HG02571 (cell line): ENCODE results near the gene DAAM1.
A peak's percentile ranks its signal among the peaks of the same experiment; 100 is the strongest.

Experiments
- ATAC-seq: cut with Tn5 transposase; IDR thresholded peaks from one replicate; pipeline ENCODE4 v1.9.1; 2021; ENCODE audit warnings: mild to moderate bottlenecking, moderate library complexity; ENCODE audit not compliant: unreplicated experiment

The DAAM1 gene

GRCh38 chr14:59311723-59312122 lies 123.3 kb downstream of the DAAM1 start:
- ATAC-seq, result no peak

- ATAC-seq, result peak; percentile 70
Observed at GRCh38 chr14:59313144-59313651, 124.7 kb downstream of the DAAM1 start.

DNA sequence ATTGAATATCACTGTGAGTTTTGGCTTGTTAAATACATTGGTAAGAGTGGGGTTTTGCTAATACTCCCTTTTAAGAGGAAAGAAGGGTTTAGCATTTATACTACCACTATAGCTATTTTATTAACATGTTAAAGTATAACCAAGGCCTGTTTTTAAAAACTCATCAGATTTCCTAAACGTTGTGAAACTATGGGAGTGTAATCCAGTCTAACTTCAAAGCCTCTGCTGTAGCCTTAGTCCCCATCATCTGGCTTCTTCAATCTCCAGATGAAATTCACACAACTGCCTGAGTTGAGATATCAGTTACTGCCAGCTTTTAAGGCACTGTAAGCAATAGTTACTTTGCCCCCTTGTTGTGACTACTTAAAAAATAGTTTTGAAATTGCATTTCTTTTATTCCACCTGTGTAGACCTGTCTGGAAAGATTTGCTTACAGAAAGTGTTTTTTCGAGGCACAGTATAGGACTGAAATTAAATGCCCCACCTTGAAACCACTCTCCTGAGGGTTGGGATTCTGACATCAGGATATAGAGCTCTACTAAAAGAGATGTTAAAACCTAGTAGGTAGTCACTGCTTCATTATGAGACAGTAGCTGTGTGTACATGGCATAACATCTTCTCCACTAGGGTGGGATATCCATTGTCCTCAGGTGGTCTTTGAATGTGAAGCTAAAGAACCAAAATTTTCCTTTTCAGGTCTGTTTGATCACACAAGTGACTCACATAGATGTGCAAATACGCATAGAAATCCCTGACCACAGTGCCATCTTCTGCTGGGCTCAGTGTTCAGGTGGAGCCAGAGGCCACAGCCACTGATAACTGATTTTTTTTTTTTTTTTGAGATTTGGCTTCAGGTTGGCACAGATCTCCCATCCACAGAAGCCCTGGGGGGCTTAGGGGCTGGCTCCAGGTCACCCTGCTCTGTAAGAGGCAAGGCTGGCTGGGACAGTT lies 125.5 kb downstream of the DAAM1 start:
- no peak for ATAC-seq

DNA sequence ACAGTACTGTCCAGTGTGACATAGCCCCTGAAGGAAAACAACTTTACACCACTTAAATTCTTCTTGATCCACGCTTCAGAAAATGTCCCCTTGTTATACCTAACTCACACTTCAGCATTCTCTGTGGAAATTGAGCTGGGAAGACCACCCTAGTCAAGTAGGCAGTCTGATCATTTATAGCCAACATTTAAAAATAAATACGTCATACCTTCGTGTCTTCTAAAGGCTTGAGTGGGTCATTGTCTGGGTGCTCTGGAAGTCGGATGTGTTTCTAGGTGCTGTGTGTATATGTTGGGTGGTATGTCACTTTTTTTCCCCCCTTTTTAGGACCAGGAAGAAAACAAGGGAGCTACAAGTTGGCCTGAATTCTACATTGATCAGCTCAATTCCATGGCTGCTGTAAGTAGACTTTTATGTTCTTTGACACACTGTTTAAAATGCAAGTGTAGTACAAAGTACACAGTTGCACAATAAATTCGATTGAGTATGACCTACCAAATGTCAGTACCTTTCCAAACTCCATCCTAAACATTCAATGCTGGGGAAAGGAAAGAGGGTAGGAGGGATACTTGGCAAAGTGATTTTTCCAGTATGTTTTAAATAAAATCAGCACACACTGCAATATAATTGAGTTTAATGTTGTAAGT lies 126.6 kb downstream of the DAAM1 start:
- ATAC-seq, result no peak

GRCh38 chr14:59316151-59316830 lies 127.8 kb downstream of the DAAM1 start:
- ATAC-seq, result no peak

DNA sequence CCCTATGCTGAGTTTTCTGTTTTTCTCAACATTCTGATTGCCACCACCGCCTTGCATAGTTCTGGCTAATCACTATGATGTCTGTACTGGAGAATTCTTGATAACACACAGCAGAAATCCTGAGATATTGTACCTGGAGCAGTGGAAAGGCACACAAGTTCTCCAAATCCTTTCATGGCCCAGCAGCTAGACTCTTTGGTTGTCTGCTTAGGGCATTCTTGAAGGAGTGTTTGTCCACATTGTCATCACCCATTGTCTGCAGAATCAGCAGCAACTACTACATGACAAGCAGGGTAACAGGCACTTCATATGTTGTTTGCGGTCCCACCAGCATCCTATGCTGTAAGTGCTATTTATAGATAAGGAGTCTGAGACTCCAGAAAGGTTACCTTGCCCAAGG lies 128.9 kb downstream of the DAAM1 start:
- ATAC-seq, result no peak

DNA sequence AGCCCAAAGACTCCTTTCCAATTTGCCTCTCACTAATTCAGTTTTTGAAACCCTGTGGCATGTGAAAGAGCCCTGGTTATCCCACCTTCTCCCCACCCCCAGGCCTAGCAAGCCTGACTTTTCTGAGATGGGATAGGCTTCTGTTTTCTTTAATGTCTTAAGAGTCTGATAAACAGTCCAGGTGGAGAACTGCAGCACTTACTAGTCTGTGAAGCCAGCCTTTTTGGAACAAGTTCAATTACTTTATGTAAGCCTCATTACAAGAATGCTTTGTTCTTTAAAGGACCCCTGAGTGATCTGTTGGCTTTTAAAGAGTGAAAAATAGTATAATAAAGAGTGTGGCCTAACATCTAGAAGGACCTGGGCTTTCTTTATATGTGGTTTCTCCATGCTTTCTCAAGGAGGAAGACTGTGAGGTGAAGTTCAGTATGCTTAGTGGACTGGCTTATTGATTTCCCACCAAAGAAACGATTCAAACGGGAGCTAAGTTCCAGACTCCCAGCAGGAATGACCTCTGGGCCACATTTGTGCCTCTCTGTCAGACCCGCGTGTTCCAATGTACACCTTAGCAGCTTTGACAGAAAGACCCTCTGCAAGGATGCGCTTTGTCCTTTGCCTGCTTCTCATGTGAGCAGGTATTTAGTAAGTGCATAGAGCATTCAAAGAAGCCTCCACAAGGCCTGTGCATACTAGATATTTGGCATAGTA lies 129.5 kb downstream of the DAAM1 start:
- no peak for ATAC-seq

DNA sequence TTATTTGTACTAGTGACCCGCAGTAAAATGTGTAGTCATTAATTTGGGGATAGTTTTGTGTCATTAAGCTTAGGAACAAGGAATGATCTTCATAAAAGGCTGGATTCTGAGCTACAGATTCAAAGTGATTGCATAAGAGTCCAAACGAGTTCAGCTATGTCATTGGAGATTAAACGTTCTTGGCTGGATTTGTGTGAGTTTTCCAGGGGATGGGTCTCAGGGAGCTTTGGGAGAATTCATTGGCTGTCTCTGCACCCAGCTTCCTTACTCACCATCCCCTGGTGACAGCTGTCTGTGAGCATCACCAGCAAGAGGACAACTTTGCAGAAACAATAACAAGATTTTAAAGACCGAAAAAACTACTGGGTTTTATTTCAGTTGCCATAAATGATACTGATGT lies 130.4 kb downstream of the DAAM1 start:
- ATAC-seq, result no peak

- no peak for ATAC-seq
Observed at GRCh38 chr14:59320361-59320760, 131.9 kb downstream of the DAAM1 start.

DNA sequence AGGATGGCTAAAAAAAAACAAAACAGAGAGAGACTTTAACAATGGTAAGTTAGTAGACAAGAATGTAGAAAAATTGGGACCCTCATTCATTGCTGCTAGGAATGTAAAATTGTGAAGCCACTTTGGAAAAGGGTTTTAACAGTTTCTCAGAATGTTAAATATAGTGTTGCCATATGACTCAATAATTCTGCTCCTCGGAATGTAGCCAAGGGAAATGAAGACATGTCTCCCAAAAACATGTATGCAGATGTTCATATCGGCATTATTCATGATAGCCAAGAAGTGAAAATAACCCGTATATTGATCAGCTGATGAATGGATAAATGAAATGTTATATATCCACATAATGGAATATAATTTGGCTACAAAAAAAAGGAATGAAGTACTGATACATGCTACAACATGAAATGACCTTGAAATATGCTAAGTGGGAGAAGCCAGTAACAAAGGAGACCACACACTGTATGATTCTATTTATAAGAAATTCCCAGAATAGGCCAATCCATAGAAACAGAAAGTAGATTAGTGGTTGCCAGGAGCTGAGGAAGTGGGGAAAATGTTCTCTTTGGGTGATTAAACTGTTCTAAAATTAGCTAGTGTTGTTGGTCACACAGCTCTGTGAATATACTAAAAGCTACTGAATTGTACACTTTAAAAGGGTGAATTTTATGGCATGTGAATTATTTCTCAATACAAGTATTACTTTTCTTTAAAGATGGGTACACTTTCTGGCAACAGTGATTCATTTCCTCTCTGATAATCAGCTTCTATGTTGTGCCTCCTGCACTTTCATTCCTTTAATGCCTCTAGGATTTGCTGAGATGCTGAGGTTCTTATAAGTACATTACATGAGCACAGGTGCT lies 132.5 kb downstream of the DAAM1 start:
- ATAC-seq, result no peak

DNA sequence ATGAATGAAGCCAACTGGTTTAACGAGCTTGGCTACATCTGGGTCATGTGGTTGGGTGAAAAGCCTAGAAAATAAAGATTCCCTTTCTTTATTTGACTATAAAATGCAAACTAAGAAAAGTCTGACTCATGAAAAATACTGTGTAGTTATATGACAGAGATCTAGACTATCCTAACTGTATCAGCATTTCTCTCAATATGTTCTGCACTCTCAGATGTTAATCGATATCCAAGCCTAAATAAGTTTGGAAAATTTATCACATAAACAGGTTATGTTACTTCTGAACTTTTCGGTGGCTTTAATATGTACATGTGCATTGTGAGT lies 133.1 kb downstream of the DAAM1 start:
- ATAC-seq, result no peak

DNA sequence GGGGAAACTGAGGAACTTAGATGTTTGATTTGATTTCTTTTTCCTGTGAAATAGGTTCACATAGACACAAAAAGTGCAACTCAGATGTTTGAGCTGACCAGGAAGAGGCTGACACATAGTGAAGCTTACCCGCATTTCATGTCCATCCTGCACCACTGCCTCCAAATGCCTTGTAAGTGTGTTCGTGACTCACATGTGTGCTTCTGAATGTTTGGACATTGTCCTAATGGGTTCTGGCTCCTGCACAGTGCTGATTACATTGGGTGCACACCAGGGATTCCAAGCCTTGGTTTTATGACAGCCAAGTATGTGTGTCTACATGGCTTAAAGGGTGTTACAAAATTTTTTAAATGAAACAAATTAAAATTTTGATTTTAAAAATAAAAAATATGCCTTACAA lies 137.4 kb downstream of the DAAM1 start:
- no peak for ATAC-seq

DNA sequence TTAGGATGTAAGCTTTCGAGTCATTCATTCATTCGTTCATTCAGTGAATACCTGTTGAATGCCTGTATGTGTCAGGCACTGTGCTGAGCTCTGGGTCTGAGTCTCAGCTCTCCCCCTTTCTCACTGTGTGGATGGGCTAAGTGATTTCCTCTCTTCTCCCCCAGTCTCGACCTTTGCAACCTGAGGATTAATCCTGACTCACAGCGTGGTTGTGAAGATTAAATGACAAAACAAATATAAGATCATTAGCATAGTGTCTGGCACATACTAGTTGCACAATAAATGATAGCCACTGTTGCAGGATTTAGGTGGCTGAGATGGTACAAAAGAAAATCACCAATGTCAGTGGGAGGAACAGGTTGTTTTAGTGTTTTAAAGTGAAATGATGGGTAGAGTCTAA lies 140.0 kb downstream of the DAAM1 start:
- no peak for ATAC-seq

DNA sequence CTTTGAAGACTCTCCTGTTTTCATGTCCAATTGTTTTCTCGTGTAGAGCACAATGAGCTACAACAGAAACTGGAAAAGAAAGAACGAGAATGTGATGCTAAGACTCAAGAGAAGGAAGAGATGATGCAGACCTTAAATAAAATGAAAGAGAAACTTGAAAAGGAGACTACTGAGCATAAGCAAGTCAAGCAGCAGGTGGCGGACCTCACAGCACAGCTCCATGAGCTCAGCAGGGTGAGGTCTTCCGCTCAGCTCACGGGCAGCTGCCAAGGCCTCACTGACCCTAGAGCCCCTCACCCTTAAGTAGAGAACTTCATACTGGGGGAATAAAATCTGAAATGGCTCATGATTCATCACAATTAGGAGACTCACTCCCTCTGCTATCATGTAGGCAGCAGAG lies 142.0 kb downstream of the DAAM1 start:
- ATAC-seq, result peak; percentile 89

DNA sequence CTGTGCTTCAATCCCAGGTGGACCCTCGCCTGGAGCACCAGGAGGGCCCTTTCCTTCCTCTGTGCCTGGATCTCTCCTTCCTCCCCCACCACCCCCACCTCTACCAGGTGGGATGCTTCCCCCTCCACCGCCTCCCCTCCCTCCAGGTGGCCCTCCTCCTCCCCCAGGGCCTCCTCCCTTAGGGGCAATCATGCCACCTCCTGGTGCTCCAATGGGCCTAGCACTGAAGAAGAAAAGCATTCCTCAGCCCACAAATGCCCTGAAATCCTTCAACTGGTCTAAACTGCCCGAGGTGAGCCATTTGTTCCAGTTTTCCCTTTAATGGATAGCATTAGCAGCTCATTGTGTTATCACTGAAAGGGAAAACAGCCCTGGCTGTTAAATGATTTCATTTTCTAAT lies 142.8 kb downstream of the DAAM1 start:
- no peak for ATAC-seq

GRCh38 chr14:59332727-59333126 lies 144.3 kb downstream of the DAAM1 start:
- no peak for ATAC-seq

GRCh38 chr14:59333235-59333634 lies 144.8 kb downstream of the DAAM1 start:
- no peak for ATAC-seq

GRCh38 chr14:59333668-59334067 lies 145.2 kb downstream of the DAAM1 start:
- ATAC-seq, result no peak

DNA sequence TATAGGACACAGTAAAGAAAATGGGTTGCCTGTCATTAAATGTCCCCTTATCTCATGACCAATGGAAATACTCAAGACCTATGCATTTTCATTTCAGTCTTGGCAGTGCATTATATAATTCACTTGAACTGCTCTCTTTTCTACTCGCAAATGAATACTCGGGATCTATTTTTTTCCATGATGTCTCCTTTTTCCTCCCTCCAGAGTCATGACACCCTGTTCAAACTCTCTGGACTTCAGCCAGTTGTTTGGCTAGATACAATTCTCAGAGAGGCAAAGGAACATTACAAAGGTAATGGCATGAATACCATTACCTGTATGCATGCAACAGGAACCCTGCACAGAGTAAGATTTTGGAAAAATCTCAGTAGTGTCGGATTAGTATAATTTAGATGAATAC lies 145.8 kb downstream of the DAAM1 start:
- ATAC-seq, result no peak

DNA sequence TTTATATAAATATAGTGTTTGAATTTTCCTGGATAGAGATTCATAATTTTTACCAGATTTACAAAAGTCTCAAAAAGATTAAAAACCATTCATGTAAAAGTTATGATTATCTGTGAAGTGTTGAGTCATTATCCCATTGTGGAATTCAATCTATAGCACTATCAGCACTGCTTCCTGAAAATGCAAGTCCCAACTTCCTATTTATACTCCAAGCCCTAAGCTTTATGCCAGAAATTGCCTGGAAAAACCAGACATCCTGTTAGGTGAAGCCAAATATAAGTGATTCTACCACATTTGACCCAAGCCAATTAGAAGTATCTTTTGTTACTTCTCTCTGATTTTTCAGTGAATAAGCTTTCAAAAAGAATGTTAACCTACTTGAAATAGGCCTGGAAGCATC lies 147.6 kb downstream of the DAAM1 start:
- no peak for ATAC-seq
